ENCODE results near the gene KIF5A. TPM values are rescaled to one million over a fixed set of nuclear protein-coding genes. Genes with fewer than 3 reads are reported as not detected.
A peak's percentile ranks its signal among the peaks of the same experiment; 100 is the strongest.
"Not testable (repeated sequence)": the region's sequence is repeated elsewhere in the genome, so short reads cannot be mapped to it uniquely, and the experiment has no call there.

Gene KIF5A
- total RNA-seq, 3 donors from 2014 or later: 0.61 to 9.1 (median 1.2) TPM

- Histone ChIP-seq H3K4me1 (ENCODE audit: low read depth) (peaks cover 11% of the 10 kb centered on the region), H3K36me3 (ENCODE audit: low read depth) (no peaks in the 10 kb centered on the region), H3K9me3 (no peaks in the 10 kb centered on the region), H3K4me3 (no peak overlapping the region)
- ATAC-seq (no peak), DNase-seq (no peak)
- TF ChIP-seq CTCF (IDR thresholded peaks at IDR 0.05): no peak
- intact Hi-C loops (cut with DNase I, micrococcal nuclease): no loop called here
These were observed 68.1 kb downstream of the KIF5A start for GRCh38 chr12:57617942-57618341.

- H3K36me3 ChIP-seq (ENCODE audit: low read depth); DNase-seq; H3K4me3 ChIP-seq; H3K9me3 ChIP-seq; intact Hi-C loops (cut with DNase I, micrococcal nuclease); ATAC-seq: not testable (repeated sequence)
- H3K4me1 ChIP-seq (ENCODE audit: low read depth): peaks cover 11% of the 10 kb centered on the region
These were observed 68.6 kb downstream of the KIF5A start for GRCh38 chr12:57618431-57618830.

- Histone ChIP-seq H3K36me3 (ENCODE audit: low read depth) (no peaks in the 10 kb centered on the region), H3K4me1 (ENCODE audit: low read depth) (peaks cover 11% of the 10 kb centered on the region), H3K4me3 (no peak overlapping the region), H3K9me3 (no peaks in the 10 kb centered on the region)
- TF ChIP-seq CTCF (IDR thresholded peaks at IDR 0.05): no peak
- no peak for ATAC-seq
- DNase-seq: no peak
- intact Hi-C loops (cut with DNase I, micrococcal nuclease): no loop called here
These were observed 69.2 kb downstream of the KIF5A start for GRCh38 chr12:57618966-57619433.

- Histone ChIP-seq H3K9me3 (no peaks in the 10 kb centered on the region), H3K4me1 (ENCODE audit: low read depth) (peaks cover 11% of the 10 kb centered on the region), H3K4me3 (no peak overlapping the region), H3K36me3 (ENCODE audit: low read depth) (no peaks in the 10 kb centered on the region)
- DNase-seq (peak in 2 of 3 donors; percentile 41 to 62), ATAC-seq (peak; percentile 70)
- intact Hi-C loops (cut with DNase I, micrococcal nuclease): loop anchor here (5.0 kb wide), 1 partner anchor 37 kb away; no protein-coding TSS in a partner anchor
- TF ChIP-seq CTCF (IDR thresholded peaks at IDR 0.05): no peak
These were observed 69.8 kb downstream of the KIF5A start for GRCh38 chr12:57619434-57620244.

- Histone ChIP-seq H3K9me3 (no peaks in the 10 kb centered on the region), H3K4me1 (ENCODE audit: low read depth) (peaks cover 11% of the 10 kb centered on the region), H3K36me3 (ENCODE audit: low read depth) (no peaks in the 10 kb centered on the region), H3K4me3 (no peak overlapping the region)
- ATAC-seq (no peak), DNase-seq (no peak)
- no peak for TF ChIP-seq CTCF (IDR thresholded peaks at IDR 0.05)
- intact Hi-C loops (cut with DNase I, micrococcal nuclease): loop anchor here (5.0 kb wide), 1 partner anchor 38 kb away; no protein-coding TSS in a partner anchor
These were observed 70.5 kb downstream of the KIF5A start for GRCh38 chr12:57620245-57620935.

Data from mucosa of descending colon (tissue), 3 donors.